ENCODE measurements around the gene DNAJB6.

GRCh38 chr7:157386979-157387800 is 50.4 kb downstream of the DNAJB6 start:
- TF ChIP-seq POLR2A (IDR thresholded peaks at IDR 0.05) (no peak), CTCF (IDR thresholded peaks at IDR 0.05) (peak in 5 of 7 experiments; percentile 78 to 91 (median 79)), POLR2AphosphoS5 (IDR thresholded peaks at IDR 0.05) (peak; percentile 39 to 87 (median 63)), EP300 (IDR thresholded peaks at IDR 0.05) (no peak)

Data from stomach (tissue), 4 donors.